ENCODE measurements around the gene TAS2R60.
"Not testable (repeated sequence)": the region's sequence is repeated elsewhere in the genome, so short reads cannot be mapped to it uniquely, and the experiment has no call there.

Gene TAS2R60

GRCh38 chr7:143472071-143472689 lies 28.9 kb downstream of the TAS2R60 start:
- not testable (repeated sequence) for DNase-seq

GRCh38 chr7:143477501-143478150 lies 34.4 kb downstream of the TAS2R60 start, which contains the start of gene TAS2R41:
TSS of gene TAS2R41 (plus strand) at chr7:143477873. CDS start at chr7:143477873, 0 bp downstream.
- no peak for DNase-seq

GRCh38 chr7:143479055-143479766 lies 36.0 kb downstream of the TAS2R60 start:
- DNase-seq, result no peak

GRCh38 chr7:143480501-143480900 lies 37.2 kb downstream of the TAS2R60 start:
- DNase-seq, result no peak

GRCh38 chr7:143484119-143484518 lies 40.9 kb downstream of the TAS2R60 start:
- no peak for DNase-seq

GRCh38 chr7:143485094-143485493 lies 41.8 kb downstream of the TAS2R60 start:
- no peak for DNase-seq

GRCh38 chr7:143485500-143485899 lies 42.2 kb downstream of the TAS2R60 start:
- no peak for DNase-seq

GRCh38 chr7:143486266-143486665 lies 43.0 kb downstream of the TAS2R60 start:
- not testable (repeated sequence) for DNase-seq

- no peak for DNase-seq
Measured at GRCh38 chr7:143487061-143487460, 43.8 kb downstream of the TAS2R60 start.

GRCh38 chr7:143487566-143487965 lies 44.3 kb downstream of the TAS2R60 start:
- no peak for DNase-seq

GRCh38 chr7:143490717-143491306 lies 47.6 kb downstream of the TAS2R60 start:
- no peak for DNase-seq

- no peak for DNase-seq
Measured at GRCh38 chr7:143492043-143492471, 48.8 kb downstream of the TAS2R60 start.

GRCh38 chr7:143492799-143493739 lies 49.8 kb downstream of the TAS2R60 start:
- DNase-seq, result no peak

GRCh38 chr7:143493751-143494150 lies 50.5 kb downstream of the TAS2R60 start:
- no peak for DNase-seq
